ENCODE measurements around the gene PDAP1. TPM values are rescaled to one million over a fixed set of nuclear protein-coding genes. Genes with fewer than 3 reads are reported as not detected.

Gene PDAP1
- polyA plus RNA-seq, 2 of the 4 experiments (the other 2 are of a cell fraction): 81.8 to 347 TPM

DNA sequence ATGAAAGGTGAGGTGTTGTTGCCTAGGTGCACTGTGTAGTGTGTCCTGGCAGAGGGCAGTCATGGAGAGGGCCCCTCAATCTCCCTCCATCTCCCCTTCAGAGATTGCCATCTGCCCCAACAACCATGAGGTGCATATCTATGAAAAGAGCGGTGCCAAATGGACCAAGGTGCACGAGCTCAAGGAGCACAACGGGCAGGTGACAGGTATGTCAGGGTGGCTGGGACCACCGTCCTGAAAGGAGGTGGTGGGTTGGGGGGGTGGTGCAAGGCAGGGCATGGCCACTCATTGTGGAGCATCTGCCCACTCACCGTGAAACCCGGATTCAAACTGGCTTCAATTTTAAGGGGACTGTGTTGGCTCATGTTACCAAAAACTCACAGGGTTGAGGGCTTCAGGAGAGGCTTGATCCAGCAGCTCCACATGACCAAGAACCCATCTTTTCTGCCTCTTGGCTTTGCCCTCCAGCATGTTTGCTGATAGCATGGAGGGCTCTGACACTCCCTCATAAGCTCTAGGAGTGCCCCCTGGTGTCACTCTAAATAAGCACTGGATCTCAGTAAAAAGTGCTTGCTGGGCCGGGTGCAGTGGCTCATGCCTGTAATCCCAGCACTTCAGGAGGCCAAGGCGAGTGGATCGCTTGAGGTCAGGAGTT is 21.7 kb downstream of the PDAP1 start (continued):
- TF ChIP-seq KDM5A (IDR thresholded peaks at IDR 0.05) (no peak), JUN (IDR thresholded peaks at IDR 0.05) (no peak)
- TF ChIP-seq, protein P1, sequence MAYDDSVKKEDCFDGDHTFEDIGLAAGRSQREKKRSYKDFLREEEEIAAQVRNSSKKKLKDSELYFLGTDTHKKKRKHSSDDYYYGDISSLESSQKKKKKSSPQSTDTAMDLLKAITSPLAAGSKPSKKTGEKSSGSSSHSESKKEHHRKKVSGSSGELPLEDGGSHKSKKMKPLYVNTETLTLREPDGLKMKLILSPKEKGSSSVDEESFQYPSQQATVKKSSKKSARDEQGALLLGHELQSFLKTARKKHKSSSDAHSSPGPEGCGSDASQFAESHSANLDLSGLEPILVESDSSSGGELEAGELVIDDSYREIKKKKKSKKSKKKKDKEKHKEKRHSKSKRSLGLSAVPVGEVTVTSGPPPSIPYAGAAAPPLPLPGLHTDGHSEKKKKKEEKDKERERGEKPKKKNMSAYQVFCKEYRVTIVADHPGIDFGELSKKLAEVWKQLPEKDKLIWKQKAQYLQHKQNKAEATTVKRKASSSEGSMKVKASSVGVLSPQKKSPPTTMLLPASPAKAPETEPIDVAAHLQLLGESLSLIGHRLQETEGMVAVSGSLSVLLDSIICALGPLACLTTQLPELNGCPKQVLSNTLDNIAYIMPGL (CRISPR knock-in tag; IDR thresholded peaks at IDR 0.05; ENCODE audit: borderline replicate concordance): no peak

DNA sequence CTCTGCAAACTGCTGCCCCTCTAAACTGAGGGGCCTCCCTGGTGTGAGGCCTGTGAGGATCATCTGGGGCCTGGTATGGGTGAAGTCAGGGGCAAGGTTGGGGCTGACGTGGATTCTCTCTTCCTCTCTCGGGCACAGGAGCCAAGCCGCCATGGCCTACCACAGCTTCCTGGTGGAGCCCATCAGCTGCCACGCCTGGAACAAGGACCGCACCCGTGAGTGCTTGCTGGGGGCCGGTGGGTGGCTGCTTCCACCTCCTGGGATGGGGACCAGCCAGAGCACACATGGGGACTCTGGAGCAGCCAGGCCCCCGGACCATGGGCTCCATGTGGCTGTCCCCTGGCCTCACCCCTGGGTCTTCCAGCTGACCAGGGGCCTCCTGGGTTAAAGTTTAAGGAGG is 22.8 kb downstream of the PDAP1 start:
- 89% methylated on average over 6 of the region's 8 CpGs for WGBS (ENCODE audit: missing lambda C conversion rate)
- FAIRE-seq: no peak
- POLR2A ChIA-PET: interaction anchor here (0.6 kb wide), 1 partner anchor 71 kb away, joined by 3 read pairs; no protein-coding TSS in a partner anchor

DNA sequence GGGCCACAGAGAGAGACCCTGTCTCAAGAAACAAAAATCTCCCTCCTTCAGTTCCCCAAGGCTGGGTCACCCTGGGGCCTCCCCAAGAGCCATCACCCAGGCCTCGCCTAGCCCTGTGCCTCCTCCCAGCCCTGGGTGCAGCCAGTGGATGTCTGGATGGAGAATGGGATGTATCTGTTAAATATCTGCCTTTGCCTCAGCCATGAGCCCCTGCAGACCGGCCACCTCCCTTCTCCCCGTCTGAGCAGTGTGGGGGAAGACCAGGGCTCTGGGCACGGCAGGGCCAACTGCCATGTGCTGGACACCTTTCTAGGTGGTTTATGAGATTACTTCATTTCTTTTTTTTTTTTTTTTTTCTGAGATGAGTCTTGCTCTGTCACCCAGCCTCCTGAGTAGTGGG is 23.9 kb downstream of the PDAP1 start:
- Histone ChIP-seq H3K4me2 (no peak overlapping the region), H3K4me3 (no peak overlapping the region), H3K27ac (0 out of 6 replicates have a peak overlapping the region, but pooled peaks of 1 of the 2 experiments have one; percentile 36), H3K9me3 (no peaks in the 10 kb centered on the region), H3K4me1 (peaks cover 22% of the 10 kb centered on the region)
- ATAC-seq: peak; percentile 12 to 37; a peak in 5 of 6 replicates
- ChIA-PET CTCF (interaction anchor here (1.8 kb wide), 1 partner anchor 15 kb away, joined by 4 read pairs; no protein-coding TSS in a partner anchor), POLR2A (no interaction called here)
- WGBS (ENCODE audit: missing lambda C conversion rate): 87% methylated on average over 4 of the region's 4 CpGs
- no peak for DNase-seq (ENCODE audit: low read depth in 1 of 2, low spot score in 1 of 2)
- no peak for TF ChIP-seq NR3C1 (IDR thresholded peaks at IDR 0.05)
- TF ChIP-seq ZSCAN20 (CRISPR knock-in tag; IDR thresholded peaks at IDR 0.05): no peak
- no peak for TF ChIP-seq RAD21 (conservative IDR thresholded peaks at IDR 0.05 in 1 of 2, IDR thresholded peaks at IDR 0.05 in 1 of 2)
- no peak for TF ChIP-seq SREBF2 (IDR thresholded peaks at IDR 0.05)
- no peak for TF ChIP-seq ZNF302 (CRISPR knock-in tag; IDR thresholded peaks at IDR 0.05)
- TF ChIP-seq, protein P2, sequence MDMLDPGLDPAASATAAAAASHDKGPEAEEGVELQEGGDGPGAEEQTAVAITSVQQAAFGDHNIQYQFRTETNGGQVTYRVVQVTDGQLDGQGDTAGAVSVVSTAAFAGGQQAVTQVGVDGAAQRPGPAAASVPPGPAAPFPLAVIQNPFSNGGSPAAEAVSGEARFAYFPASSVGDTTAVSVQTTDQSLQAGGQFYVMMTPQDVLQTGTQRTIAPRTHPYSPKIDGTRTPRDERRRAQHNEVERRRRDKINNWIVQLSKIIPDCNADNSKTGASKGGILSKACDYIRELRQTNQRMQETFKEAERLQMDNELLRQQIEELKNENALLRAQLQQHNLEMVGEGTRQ (IDR thresholded peaks at IDR 0.05): no peak
- no peak for TF ChIP-seq CHD4 (IDR thresholded peaks at IDR 0.05; ENCODE audit: borderline replicate concordance)
- no peak for TF ChIP-seq FOSL2 (IDR thresholded peaks at IDR 0.05)
- TF ChIP-seq FOSL2 (CRISPR knock-in tag; IDR thresholded peaks at IDR 0.05): no peak
- TF ChIP-seq JUNB (IDR thresholded peaks at IDR 0.05): no peak
- TF ChIP-seq EHF (CRISPR knock-in tag; IDR thresholded peaks at IDR 0.05): no peak
- no peak for TF ChIP-seq EP300 (IDR thresholded peaks at IDR 0.05)
- TF ChIP-seq FOXS1 (CRISPR knock-in tag; IDR thresholded peaks at IDR 0.05): no peak
- no peak for FAIRE-seq

More for the DNA sequence above, 22.8 kb downstream of the PDAP1 start:
- ATAC-seq (no peak), DNase-seq (ENCODE audit: low read depth in 1 of 2, low spot score in 1 of 2) (no peak)
- Histone ChIP-seq H3K4me2 (no peak overlapping the region), H3K4me3 (no peak overlapping the region), H3K27ac (peak overlapping the region in 1 of 2 experiments; percentile 31; a peak in 1 of 6 replicates), H3K4me1 (peaks cover 12% of the 10 kb centered on the region), H3K9me3 (no peaks in the 10 kb centered on the region)
- CTCF ChIA-PET: interaction anchor here (0.9 to 1.8 kb wide), 3 partner anchors 9 to 14 kb away, joined by 3 to 4 read pairs (median 4); no protein-coding TSS in a partner anchor
- TF ChIP-seq RAD21 (conservative IDR thresholded peaks at IDR 0.05 in 1 of 2, IDR thresholded peaks at IDR 0.05 in 1 of 2): no peak
- no peak for TF ChIP-seq KDM1A (IDR thresholded peaks at IDR 0.05; ENCODE audit: low read depth)
- no peak for TF ChIP-seq ZNF302 (CRISPR knock-in tag; IDR thresholded peaks at IDR 0.05)
- no peak for TF ChIP-seq TFCP2L1 (CRISPR knock-in tag; IDR thresholded peaks at IDR 0.05)
- no peak for TF ChIP-seq CBX2 (IDR thresholded peaks at IDR 0.05; ENCODE audit: borderline replicate concordance, low read depth)
- no peak for TF ChIP-seq ZSCAN20 (CRISPR knock-in tag; IDR thresholded peaks at IDR 0.05)
- no peak for TF ChIP-seq PHF8 (IDR thresholded peaks at IDR 0.05; ENCODE audit: borderline replicate concordance, low read depth)
- TF ChIP-seq ZFP36 (IDR thresholded peaks at IDR 0.05; ENCODE audit: borderline replicate concordance, partially characterized antibody): no peak
- TF ChIP-seq HOXA7 (CRISPR knock-in tag; IDR thresholded peaks at IDR 0.05): no peak
